Activated CD4-positive, alpha-beta T cell treated with anti-CD3 and anti-CD28 coated beads, Interleukin-2, amount 10 ng/mL, durations not matched to agents 24 days and 14 days (primary cell): ENCODE measurements around the gene DYNLT2. TPM values are rescaled to one million over a fixed set of nuclear protein-coding genes. Genes with fewer than 3 reads are reported as not detected.
"Not testable (repeated sequence)": the region's sequence is repeated elsewhere in the genome, so short reads cannot be mapped to it uniquely, and the experiment has no call there.

ENCODE experiments used
- DNase-seq: peaks from one replicate; pipeline ENCODE4 v3.0.0; 2022
- H3K27ac Mint-ChIP-seq: one replicate; pipeline ENCODE4 v1.8.0; 2022; ENCODE audit warnings: mild to moderate bottlenecking, mixed read lengths
- H3K27me3 Mint-ChIP-seq: one replicate; pipeline ENCODE4 v1.8.0; 2022; ENCODE audit warnings: mixed read lengths
- H3K36me3 Mint-ChIP-seq: one replicate; pipeline ENCODE4 v1.8.0; 2022; ENCODE audit warnings: low read depth, mild to moderate bottlenecking, mixed read lengths
- H3K4me1 Mint-ChIP-seq: one replicate; pipeline ENCODE4 v1.8.0; 2021; ENCODE audit warnings: mixed read lengths
- H3K4me3 Mint-ChIP-seq: one replicate; pipeline ENCODE4 v1.8.0; 2022; ENCODE audit warnings: mild to moderate bottlenecking, moderate library complexity, mixed read lengths
- H3K9me3 Mint-ChIP-seq: one replicate; pipeline ENCODE4 v1.8.0; 2021; ENCODE audit warnings: mixed read lengths
- intact Hi-C: fragments of 100-400 bp; cut with micrococcal nuclease; formaldehyde crosslinking; loops from one replicate; pipeline ENCODE4 v1.15.1; 2023
- total RNA-seq: library from RNA; stranded (reverse); gene quantifications from 2 replicates; pipeline ENCODE4 v1.2.3, GENCODE V29; 2022

DYNLT2 gene
- total RNA-seq, 1 donor from 2014 or later = 2.1 TPM

DNA sequence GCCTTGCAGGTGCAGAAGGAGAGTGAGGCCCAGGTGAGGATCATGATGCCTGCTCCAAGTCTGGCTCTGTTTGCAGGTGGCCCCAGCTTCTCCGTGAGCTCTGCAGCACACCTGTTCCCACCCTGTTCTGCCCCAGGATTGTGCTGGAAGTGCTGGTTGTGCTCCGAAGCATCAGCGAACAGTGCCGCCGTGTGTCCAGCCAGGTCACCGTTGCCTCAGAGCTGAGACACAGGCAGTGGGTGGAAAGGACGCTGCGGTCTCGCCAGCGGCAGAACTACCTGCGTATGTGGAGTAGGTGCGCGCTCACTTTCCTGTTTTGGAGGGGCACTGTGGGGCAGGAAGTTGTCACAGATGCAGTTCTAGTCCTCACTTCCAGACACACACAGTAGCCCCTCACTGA lies 25.0 kb upstream of the DYNLT2 start:
- DNase-seq = no peak
- Mint-ChIP-seq H3K9me3 (no peaks in the 10 kb centered on the region), H3K4me3 (no peak overlapping the region), H3K27me3 (no peaks in the 10 kb centered on the region), H3K27ac (no peak overlapping the region), H3K36me3 (peaks cover 32% of the 10 kb centered on the region), H3K4me1 (no peaks in the 10 kb centered on the region)
- intact Hi-C loops = no loop called here

DNA sequence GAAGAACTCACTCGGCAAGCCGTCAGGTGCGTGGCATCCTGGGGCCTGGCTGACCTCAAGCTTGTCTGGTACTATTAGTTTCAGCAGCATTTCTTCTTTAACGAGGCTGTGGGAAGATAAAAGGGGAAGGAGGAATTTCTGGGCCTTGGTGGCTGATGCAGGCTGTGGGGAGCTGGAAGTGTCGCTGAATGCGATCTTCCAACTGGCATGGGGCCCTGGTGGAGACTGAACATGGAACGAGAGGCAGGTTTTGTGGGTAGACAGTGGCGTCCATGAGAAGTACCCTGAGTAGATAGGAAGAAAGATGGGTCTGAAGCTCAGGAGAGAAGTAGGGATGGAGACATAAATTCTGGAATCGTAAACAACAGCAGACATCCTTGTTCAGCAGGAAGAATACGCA lies 23.9 kb upstream of the DYNLT2 start:
- intact Hi-C loops = no loop called here
- Mint-ChIP-seq H3K27ac (no peak overlapping the region), H3K4me3 (no peak overlapping the region), H3K27me3 (no peaks in the 10 kb centered on the region), H3K4me1 (no peaks in the 10 kb centered on the region), H3K9me3 (no peaks in the 10 kb centered on the region), H3K36me3 (peaks cover 25% of the 10 kb centered on the region)
- no peak for DNase-seq

DNA sequence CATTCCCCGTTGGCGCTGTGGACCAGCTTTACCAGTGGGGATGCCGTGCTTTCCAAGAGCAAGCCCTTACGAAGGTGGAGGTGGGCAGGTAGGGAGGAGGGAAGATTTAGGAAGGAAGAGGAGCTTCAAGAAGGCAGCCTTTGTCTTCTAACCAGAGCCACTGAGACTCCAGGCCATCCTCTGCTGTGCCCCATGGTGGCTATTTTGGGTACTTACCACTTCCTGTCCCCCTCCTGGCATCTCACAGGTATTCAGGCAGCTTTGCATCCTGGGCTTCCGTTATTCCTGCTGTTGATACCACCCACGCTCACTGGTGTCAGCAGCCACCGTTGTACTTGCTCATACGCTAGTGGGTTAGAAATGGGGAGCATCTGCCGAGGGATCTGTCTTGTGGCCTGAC lies 23.0 kb upstream of the DYNLT2 start:
- no peaks in the 10 kb centered on the region for H3K4me1 Mint-ChIP-seq
- H3K9me3 Mint-ChIP-seq = no peaks in the 10 kb centered on the region
- no peak overlapping the region for H3K27ac Mint-ChIP-seq
- H3K4me3 Mint-ChIP-seq = no peak overlapping the region
- H3K36me3 Mint-ChIP-seq = peaks cover 29% of the 10 kb centered on the region
- intact Hi-C loops = no loop called here
- H3K27me3 Mint-ChIP-seq = no peaks in the 10 kb centered on the region
- DNase-seq = no peak

DNA sequence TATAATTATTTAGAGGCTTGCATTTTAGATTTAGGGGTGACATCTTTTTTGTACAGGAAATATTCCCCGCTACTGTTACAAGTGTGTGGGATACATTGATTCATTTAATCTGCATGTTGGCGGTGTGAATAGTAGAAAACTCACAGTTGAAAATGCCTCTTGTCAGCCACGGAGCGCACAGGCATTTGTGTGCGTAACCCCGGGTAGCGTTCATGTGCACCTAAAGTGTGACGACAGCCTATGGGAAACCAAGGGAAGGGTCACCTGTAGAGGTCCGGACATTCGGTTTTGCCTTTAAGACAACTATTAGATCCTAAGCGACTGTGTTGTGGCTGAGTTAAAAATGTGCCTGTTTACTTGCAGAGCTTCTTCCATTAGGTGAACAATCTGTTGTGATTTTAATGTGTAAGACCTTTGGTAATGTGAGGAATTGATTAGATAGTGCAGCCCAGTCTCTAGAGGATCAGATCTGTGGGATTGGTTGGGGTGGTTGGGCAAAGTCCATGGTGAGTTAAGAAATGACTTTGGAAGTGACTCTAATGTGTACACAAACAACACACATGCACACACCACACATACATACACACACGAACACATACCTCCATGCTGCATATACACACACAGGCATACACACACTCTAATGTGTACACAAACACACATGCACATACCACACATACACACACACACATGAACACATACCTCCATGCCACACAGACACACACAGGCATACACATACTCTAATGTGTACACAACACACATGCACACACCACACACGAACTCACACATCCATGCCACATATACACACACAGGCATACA lies 15.8 kb upstream of the DYNLT2 start:
- no peak overlapping the region for H3K27ac Mint-ChIP-seq
- H3K36me3 Mint-ChIP-seq = peaks cover 40% of the 10 kb centered on the region
- intact Hi-C loops = no loop called here
- H3K4me3 Mint-ChIP-seq = no peak overlapping the region
- no peaks in the 10 kb centered on the region for H3K9me3 Mint-ChIP-seq
- H3K27me3 Mint-ChIP-seq = no peaks in the 10 kb centered on the region
- DNase-seq = no peak
- peaks cover 2% of the 10 kb centered on the region for H3K4me1 Mint-ChIP-seq

DNA sequence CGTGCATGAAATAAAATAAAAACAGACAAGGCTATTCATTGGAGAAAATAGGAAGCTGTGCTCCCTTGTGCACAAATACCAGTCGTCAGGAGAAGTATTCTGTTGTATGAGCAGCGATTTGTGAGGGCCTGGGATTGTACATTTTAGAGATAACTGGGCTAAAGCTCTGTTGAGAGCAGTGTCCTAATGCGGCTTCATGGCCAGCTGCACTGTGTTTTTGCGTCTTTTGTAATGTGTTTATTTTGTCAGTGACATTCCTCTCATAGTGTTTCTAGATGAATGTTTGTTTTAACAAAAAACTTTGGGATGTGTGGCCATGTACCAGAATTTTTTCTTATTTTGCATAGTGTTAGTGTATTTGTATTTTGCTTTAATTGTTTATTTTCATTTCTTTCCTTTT lies 14.9 kb upstream of the DYNLT2 start:
- DNase-seq = no peak
- no peak overlapping the region for H3K4me3 Mint-ChIP-seq
- no peaks in the 10 kb centered on the region for H3K27me3 Mint-ChIP-seq
- intact Hi-C loops = no loop called here
- peaks cover 2% of the 10 kb centered on the region for H3K4me1 Mint-ChIP-seq
- no peak overlapping the region for H3K27ac Mint-ChIP-seq
- H3K36me3 Mint-ChIP-seq = peaks cover 40% of the 10 kb centered on the region
- H3K9me3 Mint-ChIP-seq = no peaks in the 10 kb centered on the region

DNA sequence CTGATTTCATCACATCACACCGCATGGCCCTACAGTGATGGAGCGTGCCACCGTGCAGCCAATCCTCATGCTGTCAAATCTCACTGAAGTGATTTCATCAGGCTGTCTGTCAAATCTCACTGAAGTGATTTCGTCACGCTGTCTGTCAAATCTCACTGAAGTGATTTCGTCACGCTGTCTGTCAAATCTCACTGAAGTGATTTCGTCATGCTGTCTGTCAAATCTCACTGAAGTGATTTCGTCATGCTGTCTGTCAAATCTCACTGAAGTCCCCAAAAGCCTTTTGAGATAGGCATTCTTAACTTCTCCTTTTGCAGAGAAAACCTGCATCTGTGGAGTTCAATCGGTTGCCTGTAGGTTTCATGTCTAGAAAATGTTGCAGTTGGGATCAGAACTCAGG lies 14.4 kb upstream of the DYNLT2 start:
- H3K27me3 Mint-ChIP-seq, intact Hi-C loops, DNase-seq, H3K9me3 Mint-ChIP-seq, H3K4me1 Mint-ChIP-seq, H3K4me3 Mint-ChIP-seq, H3K27ac Mint-ChIP-seq: not testable (repeated sequence)
- H3K36me3 Mint-ChIP-seq = peaks cover 40% of the 10 kb centered on the region

DNA sequence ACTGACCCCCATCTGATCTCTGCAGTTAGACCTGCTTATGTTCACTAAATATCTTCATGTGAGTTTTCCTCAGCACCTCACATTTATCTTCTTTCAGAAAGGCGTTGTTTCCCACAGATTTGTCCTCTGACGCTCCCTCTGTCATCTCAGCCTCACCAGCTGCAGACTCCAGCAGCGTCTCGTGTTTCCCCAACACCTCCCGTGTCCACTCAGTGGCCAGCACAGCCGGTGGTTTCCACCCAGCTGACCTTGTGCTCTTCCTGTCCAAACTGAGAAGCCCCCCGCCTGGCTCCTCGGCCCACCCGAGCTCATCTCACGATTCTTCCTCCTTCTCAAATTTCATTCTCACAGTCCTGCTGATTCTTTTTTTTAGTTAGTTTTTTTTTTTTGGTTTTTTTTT lies 12.5 kb upstream of the DYNLT2 start:
- H3K36me3 Mint-ChIP-seq = peaks cover 49% of the 10 kb centered on the region

DNA sequence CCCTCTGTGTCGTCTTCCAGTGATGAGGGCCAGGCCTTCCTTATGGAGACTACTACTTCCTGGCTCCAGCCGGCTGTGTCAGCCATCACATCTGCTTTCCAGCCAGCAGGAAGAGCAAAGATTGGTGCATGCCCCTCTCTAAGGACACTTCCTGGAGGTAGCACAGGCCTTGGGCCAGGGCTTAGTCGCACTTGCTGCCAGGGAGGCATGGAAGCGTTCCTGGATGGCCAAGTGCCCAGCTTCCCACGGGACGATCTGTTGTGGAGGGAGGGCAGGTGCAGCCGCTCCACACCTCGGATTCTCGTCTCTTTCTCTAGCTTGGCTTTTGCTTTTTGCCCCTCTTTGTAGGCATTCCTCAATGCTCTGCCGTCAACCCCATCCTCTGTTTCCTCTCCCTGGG lies 11.9 kb upstream of the DYNLT2 start:
- peaks cover 2% of the 10 kb centered on the region for H3K4me1 Mint-ChIP-seq
- no peak overlapping the region for H3K27ac Mint-ChIP-seq
- H3K27me3 Mint-ChIP-seq = no peaks in the 10 kb centered on the region
- no peak overlapping the region for H3K4me3 Mint-ChIP-seq
- H3K9me3 Mint-ChIP-seq = no peaks in the 10 kb centered on the region
- peak; percentile 37 for DNase-seq
- peaks cover 52% of the 10 kb centered on the region for H3K36me3 Mint-ChIP-seq
- intact Hi-C loops = no loop called here

More for the DNA sequence above, 12.5 kb upstream of the DYNLT2 start:
- no peak overlapping the region for H3K4me3 Mint-ChIP-seq
- no peaks in the 10 kb centered on the region for H3K9me3 Mint-ChIP-seq
- peak; percentile 44 for DNase-seq
- intact Hi-C loops = no loop called here
- H3K27ac Mint-ChIP-seq = no peak overlapping the region
- H3K4me1 Mint-ChIP-seq = peaks cover 2% of the 10 kb centered on the region
- no peaks in the 10 kb centered on the region for H3K27me3 Mint-ChIP-seq

DNA sequence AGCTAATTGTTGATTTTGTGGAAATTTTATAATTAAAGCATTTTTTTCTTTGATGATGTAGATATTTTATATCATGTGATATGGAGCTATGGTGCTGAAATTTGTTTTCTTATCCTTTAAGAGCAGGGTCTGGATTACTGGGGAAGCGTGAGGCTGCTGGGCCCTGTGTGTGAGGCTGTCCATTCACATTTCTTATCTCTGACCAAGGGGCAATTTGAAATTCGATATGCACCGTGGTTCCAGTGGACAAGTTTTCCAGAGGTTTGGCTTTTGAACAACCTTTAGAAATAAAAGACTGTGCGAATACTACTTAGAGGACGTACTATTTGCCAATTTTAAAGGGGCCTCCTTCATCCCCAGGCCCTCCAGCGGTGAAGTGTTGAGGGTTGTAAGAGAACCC lies 3.8 kb upstream of the DYNLT2 start:
- DNase-seq = no peak
- no peak overlapping the region for H3K27ac Mint-ChIP-seq
- intact Hi-C loops = no loop called here
- H3K4me3 Mint-ChIP-seq = no peak overlapping the region
- H3K36me3 Mint-ChIP-seq = peaks cover 33% of the 10 kb centered on the region
- peaks cover 24% of the 10 kb centered on the region for H3K4me1 Mint-ChIP-seq
- no peaks in the 10 kb centered on the region for H3K9me3 Mint-ChIP-seq
- no peaks in the 10 kb centered on the region for H3K27me3 Mint-ChIP-seq

DNA sequence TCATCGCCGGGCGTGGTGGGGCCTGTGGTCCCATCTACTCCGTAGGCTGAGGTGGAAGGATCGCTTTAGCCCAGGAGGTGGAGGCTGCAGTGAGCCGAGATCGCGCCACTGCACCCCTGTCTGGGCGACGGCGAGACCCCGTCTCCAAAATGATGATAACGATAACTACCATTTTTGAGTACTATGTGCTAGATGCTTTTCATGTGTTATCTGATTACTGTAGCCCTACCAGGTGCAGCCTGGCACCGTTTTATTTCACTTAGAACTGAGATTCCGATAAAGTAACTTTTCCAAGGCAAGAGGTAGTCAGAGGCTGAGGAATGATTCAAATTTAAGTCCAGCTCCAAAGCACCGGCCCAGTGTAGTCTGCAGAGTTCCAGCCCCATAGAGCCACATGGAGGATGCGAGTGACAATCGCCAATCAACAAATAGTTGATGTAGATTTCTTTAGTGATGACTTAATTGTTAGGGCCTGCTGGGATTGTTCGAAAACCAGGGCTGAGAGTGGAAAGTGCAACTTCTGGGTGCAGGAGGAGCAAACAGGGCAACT lies 777 bp upstream of the DYNLT2 start:
- Mint-ChIP-seq H3K9me3 (no peaks in the 10 kb centered on the region), H3K27ac (peak overlapping the region; percentile 94), H3K27me3 (no peaks in the 10 kb centered on the region), H3K4me3 (peak overlapping the region; percentile 100), H3K4me1 (peaks cover 28% of the 10 kb centered on the region), H3K36me3 (peaks cover 14% of the 10 kb centered on the region)
- intact Hi-C loops = loop anchor here (5.0 kb wide), 1 partner anchor 555 kb away; the partner anchor contains the start of gene FAM120B
- no peak for DNase-seq

DNA sequence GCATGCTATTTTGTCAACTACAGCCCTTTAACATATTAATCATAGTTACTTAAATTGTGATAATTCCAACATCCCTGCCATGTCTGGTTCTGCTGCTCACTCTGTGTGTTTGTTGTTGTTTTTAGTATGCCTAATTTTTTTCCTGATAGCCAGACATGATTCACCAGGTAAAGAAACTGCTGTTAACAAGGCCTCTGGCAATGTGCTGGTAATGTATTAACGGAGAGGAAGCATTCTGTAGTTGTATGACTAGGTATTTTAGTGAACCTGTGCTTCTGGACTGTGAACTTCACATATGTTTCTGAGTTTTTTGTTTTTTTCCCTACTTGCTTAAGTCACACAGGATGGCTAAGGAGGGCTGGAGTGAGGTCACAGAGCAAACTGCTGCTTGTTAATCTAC lies 4.8 kb downstream of the DYNLT2 start:
- Mint-ChIP-seq H3K4me3 (no peak overlapping the region), H3K4me1 (peaks cover 10% of the 10 kb centered on the region), H3K9me3 (no peaks in the 10 kb centered on the region), H3K27me3 (peaks cover 8% of the 10 kb centered on the region), H3K36me3 (peaks cover 5% of the 10 kb centered on the region), H3K27ac (no peak overlapping the region)
- no peak for DNase-seq
- intact Hi-C loops = no loop called here

DNA sequence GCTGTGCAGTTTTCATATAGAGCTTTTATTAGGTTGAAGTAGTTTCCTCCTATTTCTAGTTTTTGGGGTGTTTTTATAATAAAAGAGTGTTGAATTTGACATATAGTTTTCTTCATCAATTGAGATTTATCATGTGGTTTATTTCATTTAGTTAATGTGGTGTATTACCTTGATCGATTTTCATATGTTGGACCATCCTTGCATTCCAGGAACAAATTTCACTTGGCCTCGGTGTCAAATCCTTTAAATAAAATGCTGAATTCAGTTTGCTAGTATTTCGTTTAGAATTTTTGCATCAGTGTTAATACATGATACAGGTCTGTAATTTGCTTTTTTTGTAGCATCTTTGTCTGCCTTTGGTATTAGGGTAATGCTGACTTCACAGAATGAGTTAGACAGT lies 6.0 kb downstream of the DYNLT2 start:
- intact Hi-C loops = no loop called here
- no peak overlapping the region for H3K27ac Mint-ChIP-seq
- H3K4me1 Mint-ChIP-seq = peaks cover 6% of the 10 kb centered on the region
- H3K27me3 Mint-ChIP-seq = peaks cover 8% of the 10 kb centered on the region
- no peak overlapping the region for H3K4me3 Mint-ChIP-seq
- peaks cover 2% of the 10 kb centered on the region for H3K36me3 Mint-ChIP-seq
- H3K9me3 Mint-ChIP-seq = no peaks in the 10 kb centered on the region
- DNase-seq = no peak

DNA sequence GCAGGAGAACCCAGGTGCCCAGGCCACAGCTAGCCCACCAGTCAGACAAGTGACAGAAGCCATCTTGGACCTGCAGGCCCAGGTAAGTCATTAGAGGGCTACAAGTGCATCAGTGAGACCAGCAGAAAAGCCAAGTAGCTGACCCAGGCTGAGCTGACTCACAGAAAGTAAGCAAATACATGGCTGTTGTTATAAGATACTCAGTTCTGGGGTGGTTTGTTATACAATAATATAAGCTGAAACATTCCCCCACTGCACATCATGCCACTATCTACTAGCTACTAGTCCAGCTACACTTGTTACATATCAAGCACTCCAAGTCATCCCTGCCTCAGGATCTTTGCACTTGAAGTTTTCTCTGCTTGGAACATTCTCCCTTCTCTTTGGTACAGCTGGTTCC lies 10.0 kb downstream of the DYNLT2 start:
- DNase-seq = no peak
- Mint-ChIP-seq H3K4me1 (peaks cover 2% of the 10 kb centered on the region), H3K27me3 (peaks cover 18% of the 10 kb centered on the region), H3K27ac (no peak overlapping the region), H3K9me3 (no peaks in the 10 kb centered on the region), H3K36me3 (no peaks in the 10 kb centered on the region), H3K4me3 (no peak overlapping the region)
- intact Hi-C loops = no loop called here

DNA sequence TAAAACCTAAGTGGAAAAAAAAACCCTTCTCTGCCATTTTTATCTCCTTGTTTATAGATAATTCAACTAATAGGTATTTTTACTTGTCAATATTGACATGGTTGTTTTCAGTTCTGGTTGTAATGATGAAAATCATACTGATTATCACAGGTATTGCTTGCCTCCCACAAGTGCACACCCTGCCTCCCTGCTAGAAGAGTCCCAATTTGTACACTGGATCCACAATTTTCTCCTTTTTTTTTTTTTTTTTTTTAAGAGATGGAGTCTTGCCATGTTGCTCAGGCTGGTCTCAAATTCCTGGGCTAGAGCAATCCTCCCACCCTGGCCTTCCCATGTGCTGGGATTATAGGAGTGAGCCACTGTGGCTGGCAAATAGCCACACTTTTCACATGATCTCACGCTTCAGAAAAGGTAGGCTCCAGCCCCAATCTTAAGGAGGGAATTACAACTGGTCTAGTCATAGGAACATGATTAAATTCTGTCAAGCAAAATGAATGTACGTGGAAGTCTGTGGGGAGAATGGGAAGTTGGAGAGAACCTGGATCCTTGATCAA lies 12.3 kb downstream of the DYNLT2 start:
- H3K4me3 Mint-ChIP-seq = no peak overlapping the region
- H3K36me3 Mint-ChIP-seq = no peaks in the 10 kb centered on the region

More for the DNA sequence above, 12.3 kb downstream of the DYNLT2 start:
- H3K9me3 Mint-ChIP-seq = peaks cover 7% of the 10 kb centered on the region
- intact Hi-C loops = no loop called here
- H3K27ac Mint-ChIP-seq = no peak overlapping the region
- peaks cover 2% of the 10 kb centered on the region for H3K4me1 Mint-ChIP-seq
- no peak for DNase-seq
- peaks cover 36% of the 10 kb centered on the region for H3K27me3 Mint-ChIP-seq
